H1 (cell line): Measurements from ENCODE around the gene EPB42. TPM values are rescaled to one million over a fixed set of nuclear protein-coding genes. Genes with fewer than 3 reads are reported as not detected.

ENCODE experiments used
- CTCF ChIA-PET: fragments of 300-600 bp; sonication (Branson Sonifier 250); formaldehyde crosslinking; loops from one replicate; lab custom pipeline; 2021; ENCODE audit not compliant: partially characterized antibody; lab: Charles Lee
- POLR2A ChIA-PET: fragments of 300-600 bp; sonication (Branson Sonifier 250); formaldehyde crosslinking; loops from one replicate; lab custom pipeline; 2021; ENCODE audit warnings: inconsistent platforms; ENCODE audit not compliant: partially characterized antibody; lab: Charles Lee
- DNase-seq, 2 experiments: peaks; one replicate each; pipeline versions ENCODE4 v3.0.0 to v3.0.0-alpha.2; 2010 to 2022; ENCODE audit warnings: low spot score in 2 of 2, low read depth in 1 of 2, mixed read lengths in 1 of 2
- FAIRE-seq: peaks from 2 replicates; lab custom pipeline; 2011; peaks lifted over from hg19 to GRCh38; lab: Jason Lieb, UNC
- H2AFZ ChIP-seq: 2 replicates; pipeline ENCODE4 v1.8.1; 2012; ENCODE audit warnings: low read length, inconsistent platforms
- H2AK5ac ChIP-seq: 2 replicates; pipeline ENCODE4 v1.6.1; 2013; ENCODE audit warnings: low read depth, low read length
- H2BK120ac ChIP-seq: replicated peaks from 2 replicates; pipeline ENCODE3; 2013; ENCODE audit warnings: low read depth, low read length, inconsistent platforms
- H2BK12ac ChIP-seq: 2 replicates; pipeline ENCODE4 v1.6.1; 2013; ENCODE audit warnings: low read depth, low read length
- H2BK15ac ChIP-seq: 2 replicates; pipeline ENCODE4 v1.6.1; 2013; ENCODE audit warnings: low read length
- H2BK20ac ChIP-seq: 2 replicates; pipeline ENCODE4 v1.6.1; 2013; ENCODE audit warnings: low read length
- H2BK5ac ChIP-seq: 2 replicates; pipeline ENCODE4 v1.6.1; 2013; ENCODE audit warnings: low read depth, low read length
- H3K14ac ChIP-seq: 2 replicates; pipeline ENCODE4 v1.6.1; 2013; ENCODE audit warnings: inconsistent platforms; ENCODE audit not compliant: insufficient read length
- H3K18ac ChIP-seq: 2 replicates; pipeline ENCODE4 v1.6.1; 2013; ENCODE audit warnings: low read length; ENCODE audit errors: extremely low read depth
- H3K23ac ChIP-seq: 2 replicates; pipeline ENCODE4 v1.6.1; 2013; ENCODE audit warnings: inconsistent platforms; ENCODE audit not compliant: insufficient read length
- H3K23me2 ChIP-seq: 2 replicates; pipeline ENCODE4 v1.6.1; 2013; ENCODE audit warnings: low read depth, low read length
- H3K27ac ChIP-seq: 2 replicates; pipeline ENCODE4 v1.6.1; 2011; ENCODE audit warnings: low read depth, low read length, inconsistent platforms
- H3K27me3 ChIP-seq, 4 experiments: replicated peaks in 1 of 4; 1 replicate in 1 of 4; 2 replicates in 3 of 4; pipeline versions ENCODE4 v1.6.1 to v1.8.1; 2011 to 2013; ENCODE audit warnings: low read length in 3 of 4, mild to moderate bottlenecking in 3 of 4, inconsistent platforms in 2 of 4, mixed read lengths in 2 of 4, moderate library complexity in 1 of 4; ENCODE audit not compliant: control insufficient read depth in 3 of 4, insufficient read depth in 3 of 4; ENCODE audit errors: extremely low read depth in 1 of 4
- H3K36me3 ChIP-seq, 4 experiments: 2 replicates each; pipeline versions ENCODE4 v1.6.1 to v1.8.1; 2011 to 2013; ENCODE audit warnings: mild to moderate bottlenecking in 4 of 4, low read length in 3 of 4, moderate library complexity in 2 of 4, control low read depth in 1 of 4, inconsistent platforms in 1 of 4; ENCODE audit not compliant: insufficient read depth in 4 of 4, control insufficient read depth in 2 of 4
- H3K4ac ChIP-seq: replicated peaks from 2 replicates; pipeline ENCODE3; 2013; ENCODE audit warnings: low read length, low read depth, mixed read lengths, inconsistent platforms; ENCODE audit not compliant: insufficient read length
- H3K4me1 ChIP-seq, 4 experiments: replicated peaks in 1 of 4; 1 replicate in 1 of 4; 2 replicates in 3 of 4; pipeline versions ENCODE4 v1.6.1 to v1.8.1; 2011 to 2013; ENCODE audit warnings: low read length in 3 of 4, inconsistent platforms in 2 of 4, mixed read lengths in 1 of 4; ENCODE audit not compliant: insufficient read depth in 4 of 4, control insufficient read depth in 3 of 4
- H3K4me2 ChIP-seq, 2 experiments: 2 replicates each; pipeline versions ENCODE4 v1.6.1 to v1.8.1; 2011 to 2013; ENCODE audit warnings: low read depth in 2 of 2, low read length in 2 of 2, control low read depth in 1 of 2, inconsistent platforms in 1 of 2, mild to moderate bottlenecking in 1 of 2; ENCODE audit not compliant: insufficient read depth in 1 of 2
- H3K4me3 ChIP-seq, 4 experiments: fragments of 200-600, 300-600 bp in 1 of 4; sonication (generic), shearing (Covaris generic), sonication (Bioruptor Twin) in 1 of 4; 2 replicates each; pipeline versions ENCODE4 v1.5.1 to v1.8.1; 2011 to 2016; ENCODE audit warnings: low read length in 4 of 4, low read depth in 3 of 4, control low read depth in 2 of 4, inconsistent platforms in 2 of 4, mild to moderate bottlenecking in 2 of 4, mixed read lengths in 1 of 4, moderate library complexity in 1 of 4; ENCODE audit not compliant: insufficient read depth in 2 of 4; ENCODE audit errors: extremely low read depth in 1 of 4
- H3K56ac ChIP-seq: replicated peaks from 2 replicates; pipeline ENCODE3; 2013; ENCODE audit warnings: low read depth, mild to moderate bottlenecking, mixed read lengths, low read length, inconsistent platforms; ENCODE audit not compliant: insufficient read length
- H3K79me1 ChIP-seq: 2 replicates; pipeline ENCODE4 v1.6.1; 2013; ENCODE audit warnings: low read depth, low read length, control low read depth
- H3K79me2 ChIP-seq, 2 experiments: 2 replicates each; pipeline versions ENCODE4 v1.6.1 to v1.8.1; 2012 to 2013; ENCODE audit warnings: low read length in 2 of 2, mild to moderate bottlenecking in 2 of 2, inconsistent platforms in 1 of 2; ENCODE audit not compliant: insufficient read depth in 2 of 2, control insufficient read depth in 1 of 2
- H3K9ac ChIP-seq, 4 experiments: replicated peaks in 1 of 4; 1 replicate in 1 of 4; 2 replicates in 3 of 4; pipeline versions ENCODE4 v1.6.1 to v1.8.1; 2011 to 2013; ENCODE audit warnings: low read depth in 3 of 4, low read length in 3 of 4, control low read depth in 2 of 4, mild to moderate bottlenecking in 2 of 4, moderate library complexity in 2 of 4, inconsistent platforms in 1 of 4; ENCODE audit errors: extremely low read depth in 1 of 4
- H3K9me3 ChIP-seq, 2 experiments: 2 replicates each; pipeline versions ENCODE4 v1.6.1 to v1.8.1; 2012 to 2013; ENCODE audit warnings: mild to moderate bottlenecking in 2 of 2, moderate library complexity in 2 of 2, control low read depth in 1 of 2, inconsistent platforms in 1 of 2, low read depth in 1 of 2, low read length in 1 of 2, mixed read lengths in 1 of 2; ENCODE audit not compliant: insufficient read depth in 2 of 2
- H4K20me1 ChIP-seq, 2 experiments: replicated peaks in 1 of 2; 2 replicates each; pipeline versions ENCODE3 to v1.8.1; 2011 to 2013; ENCODE audit warnings: inconsistent platforms in 2 of 2, low read length in 2 of 2, mild to moderate bottlenecking in 1 of 2; ENCODE audit not compliant: insufficient read depth in 2 of 2, control insufficient read depth in 1 of 2
- H4K5ac ChIP-seq: 2 replicates; pipeline ENCODE4 v1.6.1; 2013; ENCODE audit warnings: low read length, low read depth, mixed read lengths, inconsistent platforms; ENCODE audit not compliant: insufficient read length
- H4K8ac ChIP-seq: 2 replicates; pipeline ENCODE4 v1.8.0; 2013; ENCODE audit warnings: mild to moderate bottlenecking, moderate library complexity, low read length, inconsistent platforms; ENCODE audit not compliant: insufficient read depth; ENCODE audit errors: extremely low read depth
- H4K91ac ChIP-seq: replicated peaks from 2 replicates; pipeline ENCODE3; 2013; ENCODE audit warnings: low read length, mixed read lengths, inconsistent platforms; ENCODE audit not compliant: insufficient read length
- ATF3 ChIP-seq: IDR thresholded peaks from 2 replicates; pipeline ENCODE4 v1.6.1; 2011; ENCODE audit warnings: low read depth, mild to moderate bottlenecking, low read length; ENCODE audit not compliant: insufficient read depth
- BACH1 ChIP-seq: IDR thresholded peaks from 2 replicates; pipeline ENCODE4 v1.6.1; 2012; ENCODE audit warnings: low read length, improper control_type of control experiment
- CTBP2 ChIP-seq: IDR thresholded peaks from 2 replicates; pipeline ENCODE4 v1.7.0; 2011; ENCODE audit warnings: borderline replicate concordance, mild to moderate bottlenecking, moderate library complexity, mixed read lengths, low read length; ENCODE audit not compliant: insufficient read depth, insufficient read length
- EP300 ChIP-seq, 2 experiments: IDR thresholded peaks; 1 replicate in 1 of 2; 2 replicates in 1 of 2; pipeline ENCODE4 v1.6.1; 2011 to 2012; ENCODE audit warnings: low read depth in 2 of 2, low read length in 2 of 2, mild to moderate bottlenecking in 2 of 2, borderline replicate concordance in 1 of 2, inconsistent platforms in 1 of 2, moderate library complexity in 1 of 2
- KDM5A ChIP-seq: fragments of 200-600 bp; IDR thresholded peaks from 2 replicates; pipeline ENCODE4 v1.7.1; 2012; ENCODE audit warnings: mild to moderate bottlenecking, low read length, inconsistent platforms, mixed read lengths
- SIRT6 ChIP-seq: IDR thresholded peaks from one replicate; pipeline ENCODE4 v1.7.1; 2012; ENCODE audit warnings: low read length, inconsistent platforms
- SIX5 ChIP-seq: IDR thresholded peaks from 2 replicates; pipeline ENCODE4 v1.6.1; 2011; ENCODE audit warnings: mild to moderate bottlenecking, low read depth, low read length
- SP4 ChIP-seq: IDR thresholded peaks from 2 replicates; pipeline ENCODE4 v1.6.1; 2012; ENCODE audit warnings: low read length, inconsistent platforms
- TAF1 ChIP-seq: IDR thresholded peaks from 2 replicates; pipeline ENCODE4 v1.6.1; 2011; ENCODE audit warnings: mild to moderate bottlenecking, low read depth, low read length
- TCF12 ChIP-seq: IDR thresholded peaks from 2 replicates; pipeline ENCODE4 v1.6.1; 2011; ENCODE audit warnings: low read depth, mild to moderate bottlenecking, low read length
- WGBS, 2 experiments: shearing (Covaris generic) in 1 of 2; methylation state at CpG; one replicate each; pipeline versions ENCODE4 v1.1.6 to v1.1.7; 2013 to 2015; ENCODE audit warnings: low lambda C conversion rate in 2 of 2, mixed read lengths in 2 of 2, inconsistent platforms in 1 of 2, low coverage in 1 of 2, missing lambda C conversion rate in 1 of 2; ENCODE audit not compliant: insufficient replicate concordance in 2 of 2, insufficient coverage in 1 of 2, insufficient read length in 1 of 2; ENCODE audit errors: extremely low coverage in 1 of 2, missing lambda C conversion rate in 1 of 2; 5-methylcytosine and 5-hydroxymethylcytosine counted together
- polyA plus RNA-seq, 7 experiments: library from polyadenylated mRNA; depleted of rRNA in 3 of 7; stranded (reverse) in 5 of 7; unstranded in 2 of 7; fragments of >200 nt in 5 of 7; fragments of 200-250 nt in 2 of 7; gene quantifications; 1 replicate in 5 of 7; 2 replicates in 1 of 7; 4 replicates in 1 of 7; pipeline versions ENCODE4 v1.2.1 to v1.2.3, GENCODE V29; 2011 to 2013; ENCODE audit warnings: missing spikeins in 2 of 7, mixed read lengths in 2 of 7
- total RNA-seq: library from RNA; stranded (reverse); fragmentation: NEBNext Ultra II Directional; extraction: Animal tissue kit (Norgen Biotek cat#: 25700); gene quantifications from 2 replicates; pipeline ENCODE4 v1.2.1, GENCODE V29; 2021
- TF ChIP-seq, protein P1 (sequence below), 3 experiments: IDR thresholded peaks; 1 replicate in 2 of 3; 2 replicates in 1 of 3; pipeline versions ENCODE4 v1.5.1 to v1.6.1; 2011; ENCODE audit warnings: low read length in 3 of 3, mild to moderate bottlenecking in 3 of 3, inconsistent platforms in 2 of 3, low read depth in 1 of 3, moderate library complexity in 1 of 3; ENCODE audit not compliant: insufficient read depth in 1 of 3; ENCODE audit errors: control extremely low read depth in 1 of 3

Gene EPB42
- total and polyA plus RNA-seq, 2 of the 8 experiments (the other 6 are each of a cell fraction or from before 2014, with no cell fraction given), result not detected

GRCh38 chr15:43243020-43243645 is 22.3 kb upstream of the EPB42 start:
- no peak overlapping the region for H2AFZ ChIP-seq
- no peaks in the 10 kb centered on the region for H3K23me2 ChIP-seq
- H3K4me1 ChIP-seq, result no peaks in the 10 kb centered on the region
- H2BK5ac ChIP-seq, result no peak overlapping the region
- ChIA-PET POLR2A (no interaction called here), CTCF (interaction anchor here (1.0 to 6.7 kb wide), 4 partner anchors 11 to 39 kb away, joined by 3 to 39 read pairs (median 8); no protein-coding TSS in a partner anchor)
- H3K4me2 ChIP-seq, result no peak overlapping the region
- H3K18ac ChIP-seq, result no peak overlapping the region
- H2AK5ac ChIP-seq, result no peak overlapping the region
- no peak overlapping the region for H2BK120ac ChIP-seq
- no peaks in the 10 kb centered on the region for H3K36me3 ChIP-seq
- no peaks in the 10 kb centered on the region for H4K20me1 ChIP-seq
- H3K56ac ChIP-seq, result no peak overlapping the region
- no peaks in the 10 kb centered on the region for H3K9me3 ChIP-seq
- no peak overlapping the region for H4K91ac ChIP-seq
- H4K5ac ChIP-seq, result no peak overlapping the region
- H3K27me3 ChIP-seq, result no peaks in the 10 kb centered on the region
- H4K8ac ChIP-seq, result no peak overlapping the region
- no peak for FAIRE-seq
- H3K23ac ChIP-seq, result no peak overlapping the region
- no peak overlapping the region for H3K9ac ChIP-seq
- H3K4me3 ChIP-seq, result no peak overlapping the region
- no peak overlapping the region for H2BK15ac ChIP-seq
- no peak overlapping the region for H2BK20ac ChIP-seq
- H3K79me2 ChIP-seq, result no peaks in the 10 kb centered on the region
- WGBS, 2 experiments, result 95% methylated on average over 2 of the region's 2 CpGs; no CpG with 5 or more reads in 1 of the 2 experiments
- no peak for DNase-seq
- H3K27ac ChIP-seq, result no peak overlapping the region
- H3K4ac ChIP-seq, result no peak overlapping the region
- no peak overlapping the region for H3K14ac ChIP-seq
- H3K79me1 ChIP-seq, result no peaks in the 10 kb centered on the region
- no peak overlapping the region for H2BK12ac ChIP-seq
- TF ChIP-seq SP4 (no peak), KDM5A (no peak), ATF3 (no peak), TCF12 (no peak), EP300 (IDR thresholded peaks at IDR 0.05; ENCODE audit: borderline replicate concordance in 1 of 2, low read depth in 2 of 2, low read length in 2 of 2) (no peak), SIX5 (no peak), SIRT6 (no peak), TAF1 (no peak), BACH1 (no peak), CTBP2 (no peak)
- TF ChIP-seq, protein P1, sequence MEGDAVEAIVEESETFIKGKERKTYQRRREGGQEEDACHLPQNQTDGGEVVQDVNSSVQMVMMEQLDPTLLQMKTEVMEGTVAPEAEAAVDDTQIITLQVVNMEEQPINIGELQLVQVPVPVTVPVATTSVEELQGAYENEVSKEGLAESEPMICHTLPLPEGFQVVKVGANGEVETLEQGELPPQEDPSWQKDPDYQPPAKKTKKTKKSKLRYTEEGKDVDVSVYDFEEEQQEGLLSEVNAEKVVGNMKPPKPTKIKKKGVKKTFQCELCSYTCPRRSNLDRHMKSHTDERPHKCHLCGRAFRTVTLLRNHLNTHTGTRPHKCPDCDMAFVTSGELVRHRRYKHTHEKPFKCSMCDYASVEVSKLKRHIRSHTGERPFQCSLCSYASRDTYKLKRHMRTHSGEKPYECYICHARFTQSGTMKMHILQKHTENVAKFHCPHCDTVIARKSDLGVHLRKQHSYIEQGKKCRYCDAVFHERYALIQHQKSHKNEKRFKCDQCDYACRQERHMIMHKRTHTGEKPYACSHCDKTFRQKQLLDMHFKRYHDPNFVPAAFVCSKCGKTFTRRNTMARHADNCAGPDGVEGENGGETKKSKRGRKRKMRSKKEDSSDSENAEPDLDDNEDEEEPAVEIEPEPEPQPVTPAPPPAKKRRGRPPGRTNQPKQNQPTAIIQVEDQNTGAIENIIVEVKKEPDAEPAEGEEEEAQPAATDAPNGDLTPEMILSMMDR (IDR thresholded peaks at IDR 0.05; ENCODE audit: control extremely low read depth in 1 of 3, insufficient read depth in 1 of 3, low read depth in 1 of 3, low read length in 3 of 3), result no peak
